NCI-H1417 (cell line): ENCODE results near the gene LRRC23.
A peak's percentile ranks its signal among the peaks of the same experiment; 100 is the strongest.
"Not testable (repeated sequence)": the region's sequence is repeated elsewhere in the genome, so short reads cannot be mapped to it uniquely, and the experiment has no call there.

ENCODE experiments used
- DNase-seq, 3 experiments: peaks; one replicate each; lab custom pipeline; 2025; lab: John Stamatoyannopoulos, UW

Gene LRRC23

GRCh38 chr12:6904280-6905276, at the start of gene LRRC23:
TSS of gene LRRC23 (plus strand) at chr12:6904822. CDS start at chr12:6905634, 812 bp downstream.
- DNase-seq: peak; percentile 97 to 100 (median 98)

- DNase-seq: no peak
Observed at GRCh38 chr12:6855322-6855721, 49.3 kb upstream of the LRRC23 start.

- no peak for DNase-seq
Observed at GRCh38 chr12:6858799-6859198, 45.8 kb upstream of the LRRC23 start.

GRCh38 chr12:6860116-6860515, 44.5 kb upstream of the LRRC23 start:
- no peak for DNase-seq

GRCh38 chr12:6860942-6861341, 43.7 kb upstream of the LRRC23 start:
- DNase-seq: no peak

GRCh38 chr12:6861391-6861790, 43.2 kb upstream of the LRRC23 start:
- DNase-seq: no peak

- no peak for DNase-seq
Observed at GRCh38 chr12:6863033-6863432, 41.6 kb upstream of the LRRC23 start.

GRCh38 chr12:6863586-6864321, 40.9 kb upstream of the LRRC23 start:
- DNase-seq: no peak

- not testable (repeated sequence) for DNase-seq
Observed at GRCh38 chr12:6865307-6865706, 39.3 kb upstream of the LRRC23 start.

GRCh38 chr12:6866163-6866919, 38.3 kb upstream of the LRRC23 start:
- peak in 2 of 3 experiments; percentile 13 to 15 for DNase-seq

- no peak for DNase-seq
Observed at GRCh38 chr12:6866920-6867412, 37.7 kb upstream of the LRRC23 start.

GRCh38 chr12:6867413-6868210, 37.0 kb upstream of the LRRC23 start, which contains the start of gene TPI1:
TSS of gene TPI1 (plus strand) at chr12:6867531. CDS start at chr12:6867567, 36 bp downstream.
- DNase-seq: peak; percentile 69 to 88 (median 87)

- DNase-seq: peak in 1 of 3 experiments; percentile 38
Observed at GRCh38 chr12:6868211-6869048, 36.2 kb upstream of the LRRC23 start.

- peak; percentile 80 to 90 (median 88) for DNase-seq
Observed at GRCh38 chr12:6869049-6870021, 35.3 kb upstream of the LRRC23 start.

- peak in 1 of 3 experiments; percentile 15 for DNase-seq
Observed at GRCh38 chr12:6870304-6870703, 34.3 kb upstream of the LRRC23 start.

- DNase-seq: peak; percentile 13 to 39 (median 18)
Observed at GRCh38 chr12:6871052-6871957, 33.3 kb upstream of the LRRC23 start.
